Neural cell (in vitro differentiated cells): ENCODE measurements around the gene SERGEF.

Source experiments
- EP300 ChIP-seq: fragments of 450-650 bp; conservative IDR thresholded peaks from 2 replicates; pipeline ENCODE4 v1.6.1; 2014; ENCODE audit warnings: antibody characterized with exemption, mild to moderate bottlenecking, moderate library complexity; ENCODE audit not compliant: poor library complexity, severe bottlenecking
- EZH2 ChIP-seq: fragments of 200-600, 300-800 bp; shearing (Covaris generic), sonication (generic); IDR thresholded peaks from 2 replicates; pipeline ENCODE4 v1.6.1; 2014; ENCODE audit warnings: antibody characterized with exemption, low read length, borderline replicate concordance, mild to moderate bottlenecking; ENCODE audit not compliant: insufficient read depth, poor library complexity, severe bottlenecking
- TF ChIP-seq, protein P1 (sequence below): fragments of 450-650 bp; IDR thresholded peaks from 2 replicates; pipeline ENCODE4 v1.5.1; 2014; ENCODE audit warnings: antibody characterized with exemption, mild to moderate bottlenecking, moderate library complexity; ENCODE audit not compliant: poor library complexity, severe bottlenecking

DNA sequence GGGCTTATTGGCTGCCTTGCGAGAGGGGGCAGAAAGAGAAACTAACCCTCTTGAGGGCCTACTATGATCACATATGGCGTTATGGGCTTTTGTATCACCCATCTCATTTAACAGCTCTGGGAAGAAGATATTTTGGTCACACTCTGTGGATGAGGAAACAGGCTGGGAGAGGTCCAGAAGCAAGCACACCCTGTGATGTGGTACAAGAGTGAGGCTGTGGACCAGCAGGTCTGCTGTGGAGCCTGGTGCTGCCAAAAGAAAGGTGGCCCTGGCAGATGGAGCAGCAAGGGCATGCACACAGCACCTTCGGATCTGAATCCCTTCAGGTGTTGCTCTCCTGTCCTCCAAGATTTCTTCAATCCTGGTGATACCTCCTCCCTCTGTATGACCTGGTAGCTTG lies 214.1 kb downstream of the SERGEF start:
- no peak for TF ChIP-seq EP300
- TF ChIP-seq, protein P1, sequence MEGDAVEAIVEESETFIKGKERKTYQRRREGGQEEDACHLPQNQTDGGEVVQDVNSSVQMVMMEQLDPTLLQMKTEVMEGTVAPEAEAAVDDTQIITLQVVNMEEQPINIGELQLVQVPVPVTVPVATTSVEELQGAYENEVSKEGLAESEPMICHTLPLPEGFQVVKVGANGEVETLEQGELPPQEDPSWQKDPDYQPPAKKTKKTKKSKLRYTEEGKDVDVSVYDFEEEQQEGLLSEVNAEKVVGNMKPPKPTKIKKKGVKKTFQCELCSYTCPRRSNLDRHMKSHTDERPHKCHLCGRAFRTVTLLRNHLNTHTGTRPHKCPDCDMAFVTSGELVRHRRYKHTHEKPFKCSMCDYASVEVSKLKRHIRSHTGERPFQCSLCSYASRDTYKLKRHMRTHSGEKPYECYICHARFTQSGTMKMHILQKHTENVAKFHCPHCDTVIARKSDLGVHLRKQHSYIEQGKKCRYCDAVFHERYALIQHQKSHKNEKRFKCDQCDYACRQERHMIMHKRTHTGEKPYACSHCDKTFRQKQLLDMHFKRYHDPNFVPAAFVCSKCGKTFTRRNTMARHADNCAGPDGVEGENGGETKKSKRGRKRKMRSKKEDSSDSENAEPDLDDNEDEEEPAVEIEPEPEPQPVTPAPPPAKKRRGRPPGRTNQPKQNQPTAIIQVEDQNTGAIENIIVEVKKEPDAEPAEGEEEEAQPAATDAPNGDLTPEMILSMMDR, result no peak
- no peak for TF ChIP-seq EZH2
